Progenitor cell of endocrine pancreas (in vitro differentiated cells): ENCODE data around the gene TMEM151A. TPM values are rescaled to one million over a fixed set of nuclear protein-coding genes. Genes with fewer than 3 reads are reported as not detected.
A peak's percentile ranks its signal among the peaks of the same experiment; 100 is the strongest.

ENCODE experiments used
- DNase-seq: peaks from one replicate; pipeline ENCODE4 v3.0.0; 2021; ENCODE audit warnings: low spot score; ENCODE audit not compliant: unreplicated experiment
- H3K27ac Mint-ChIP-seq: 2 replicates; pipeline ENCODE4 v1.8.0; 2021; ENCODE audit warnings: mild to moderate bottlenecking, moderate library complexity, mixed read lengths
- H3K27me3 Mint-ChIP-seq: 2 replicates; pipeline ENCODE4 v1.8.0; 2021; ENCODE audit warnings: mixed read lengths
- H3K36me3 Mint-ChIP-seq: 2 replicates; pipeline ENCODE4 v1.8.0; 2022; ENCODE audit warnings: mixed read lengths; ENCODE audit not compliant: insufficient read depth
- H3K4me1 Mint-ChIP-seq: 2 replicates; pipeline ENCODE4 v1.8.0; 2021; ENCODE audit warnings: low read depth, mixed read lengths
- H3K4me3 Mint-ChIP-seq: 2 replicates; pipeline ENCODE4 v1.8.0; 2021; ENCODE audit warnings: low read depth, mild to moderate bottlenecking, moderate library complexity, mixed read lengths
- H3K9me3 Mint-ChIP-seq: 2 replicates; pipeline ENCODE4 v1.8.0; 2021; ENCODE audit warnings: low read depth, mixed read lengths
- CTCF ChIP-seq: fragments of 200-600 bp; sonication (generic); IDR thresholded peaks from one replicate; pipeline ENCODE4 v1.5.0; 2021; ENCODE audit warnings: antibody characterized with exemption, mild to moderate bottlenecking; ENCODE audit not compliant: unreplicated experiment
- total RNA-seq: library from RNA; stranded (reverse); gene quantifications from 2 replicates; pipeline ENCODE4 v1.2.1, GENCODE V29; 2021

TMEM151A gene
- total RNA-seq, 1 donor from 2014 or later: 0.57 TPM

GRCh38 chr11:66267039-66267378, 24.7 kb upstream of the TMEM151A start:
- peaks cover 12% of the 10 kb centered on the region for H3K4me1 Mint-ChIP-seq
- peak overlapping the region; percentile 94 for H3K4me3 Mint-ChIP-seq
- H3K27me3 Mint-ChIP-seq: no peaks in the 10 kb centered on the region
- TF ChIP-seq CTCF: no peak
- peak overlapping the region; percentile 81 for H3K27ac Mint-ChIP-seq
- H3K36me3 Mint-ChIP-seq: peaks cover 5% of the 10 kb centered on the region
- no peak for DNase-seq
- no peaks in the 10 kb centered on the region for H3K9me3 Mint-ChIP-seq

GRCh38 chr11:66267379-66268243, 24.1 kb upstream of the TMEM151A start:
- peak overlapping the region; percentile 94 for H3K27ac Mint-ChIP-seq
- H3K27me3 Mint-ChIP-seq: no peaks in the 10 kb centered on the region
- DNase-seq: peak; percentile 74
- H3K4me3 Mint-ChIP-seq: peak overlapping the region; percentile 94
- H3K9me3 Mint-ChIP-seq: no peaks in the 10 kb centered on the region
- H3K4me1 Mint-ChIP-seq: peaks cover 12% of the 10 kb centered on the region
- peaks cover 6% of the 10 kb centered on the region for H3K36me3 Mint-ChIP-seq
- peak; percentile 20 for TF ChIP-seq CTCF

GRCh38 chr11:66268244-66268951, 23.3 kb upstream of the TMEM151A start, which contains the start of gene RAB1B:
Gene RAB1B (plus strand): TSS chr11:66268639. CDS start chr11:66268680, 41 bp downstream.
- Mint-ChIP-seq H3K27ac (peak within 1 kb of the TSS; percentile 94), H3K27me3 (no peaks in the 10 kb centered on the region), H3K36me3 (peaks cover 7% of the 10 kb centered on the region), H3K4me1 (peaks cover 12% of the 10 kb centered on the region), H3K9me3 (no peaks in the 10 kb centered on the region), H3K4me3 (peak within 1 kb of the TSS; percentile 94)
- peak; percentile 100 for DNase-seq
- no peak for TF ChIP-seq CTCF

- peak; percentile 45 for TF ChIP-seq CTCF
- peak overlapping the region; percentile 94 for H3K27ac Mint-ChIP-seq
These were observed 22.5 kb upstream of the TMEM151A start for GRCh38 chr11:66268952-66269905.

GRCh38 chr11:66271816-66272215, 19.9 kb upstream of the TMEM151A start:
- no peak for TF ChIP-seq CTCF
- H3K36me3 Mint-ChIP-seq: peaks cover 12% of the 10 kb centered on the region
- no peak overlapping the region for H3K4me3 Mint-ChIP-seq
- H3K4me1 Mint-ChIP-seq: peaks cover 12% of the 10 kb centered on the region
- no peak overlapping the region for H3K27ac Mint-ChIP-seq
- no peaks in the 10 kb centered on the region for H3K9me3 Mint-ChIP-seq
- DNase-seq: no peak
- H3K27me3 Mint-ChIP-seq: no peaks in the 10 kb centered on the region

More at GRCh38 chr11:66268952-66269905, 22.5 kb upstream of the TMEM151A start:
- H3K4me1 Mint-ChIP-seq: peaks cover 12% of the 10 kb centered on the region
- H3K36me3 Mint-ChIP-seq: peaks cover 11% of the 10 kb centered on the region
- no peaks in the 10 kb centered on the region for H3K27me3 Mint-ChIP-seq
- DNase-seq: peak; percentile 16
- H3K9me3 Mint-ChIP-seq: no peaks in the 10 kb centered on the region
- H3K4me3 Mint-ChIP-seq: peak overlapping the region; percentile 94
